A673 (cell line): Measurements from ENCODE around the gene SNRPD2. TPM values are rescaled to one million over a fixed set of nuclear protein-coding genes. Genes with fewer than 3 reads are reported as not detected.

Experiments used
- BruUV-seq: library from RNA; stranded (reverse); fragments of 400-500 nt; replicated peaks from 2 replicates; lab custom pipeline; 2021; lab: Mats Ljungman, UMichigan
- CTCF ChIA-PET: fragments of 300-600 bp; sonication (Branson Sonifier 250); formaldehyde crosslinking; loops from one replicate; lab custom pipeline; 2022; ENCODE audit warnings: antibody characterized with exemption; lab: Charles Lee
- POLR2A ChIA-PET: fragments of 300-600 bp; sonication (Branson Sonifier 250); formaldehyde crosslinking; loops from one replicate; lab custom pipeline; 2022; ENCODE audit warnings: antibody characterized with exemption; ENCODE audit not compliant: low non-redundant PET; lab: Charles Lee
- DNase-seq: peaks from one replicate; pipeline ENCODE4 v3.0.0-alpha.2; 2015; ENCODE audit warnings: low spot score
- H3K27ac ChIP-seq: fragments of 200-600 bp; sonication (generic); 2 replicates; pipeline ENCODE4 v1.5.1; 2016; ENCODE audit warnings: mixed run types, low read depth, mild to moderate bottlenecking, mixed read lengths, antibody characterized with exemption, low read length; ENCODE audit not compliant: poor library complexity, severe bottlenecking
- H3K27me3 ChIP-seq: fragments of 200-600 bp; sonication (generic); replicated peaks from 2 replicates; pipeline ENCODE4 v1.6.1; 2017; ENCODE audit warnings: mixed run types, low read depth, mild to moderate bottlenecking, mixed read lengths, antibody characterized with exemption, low read length; ENCODE audit not compliant: insufficient read depth, poor library complexity
- H3K36me3 ChIP-seq: fragments of 200-600 bp; sonication (generic); 2 replicates; pipeline ENCODE4 v1.6.1; 2016; ENCODE audit warnings: mixed run types, mild to moderate bottlenecking, mixed read lengths, antibody characterized with exemption, low read length; ENCODE audit not compliant: insufficient read depth, poor library complexity, severe bottlenecking
- H3K4me1 ChIP-seq: fragments of 200-600 bp; sonication (generic); 2 replicates; pipeline ENCODE4 v1.6.1; 2017; ENCODE audit warnings: mixed run types, mild to moderate bottlenecking, mixed read lengths, antibody characterized with exemption, low read length; ENCODE audit not compliant: insufficient read depth, poor library complexity, severe bottlenecking
- H3K4me3 ChIP-seq: fragments of 200-600 bp; sonication (generic); 2 replicates; pipeline ENCODE4 v1.5.1; 2016; ENCODE audit warnings: low read depth, mixed run types, mild to moderate bottlenecking, mixed read lengths, low read length; ENCODE audit not compliant: poor library complexity, severe bottlenecking
- H3K9me3 ChIP-seq: fragments of 200-600 bp; sonication (generic); 2 replicates; pipeline ENCODE4 v1.6.1; 2016; ENCODE audit warnings: mixed run types, low read depth, mild to moderate bottlenecking, mixed read lengths, antibody characterized with exemption, low read length; ENCODE audit not compliant: poor library complexity, severe bottlenecking
- EZH2 ChIP-seq: fragments of 200-600 bp; sonication (generic); IDR thresholded peaks from 2 replicates; pipeline ENCODE4 v1.6.1; 2017; ENCODE audit warnings: borderline replicate concordance, low read depth, mild to moderate bottlenecking, mixed read lengths, antibody characterized with exemption, low read length; ENCODE audit not compliant: poor library complexity, severe bottlenecking
- intact Hi-C: fragments of 100-400 bp; cut with micrococcal nuclease; formaldehyde crosslinking; loops from one replicate; pipeline ENCODE4 v1.10.0; 2022; ENCODE audit not compliant: unreplicated experiment
- total RNA-seq: library from RNA; stranded (reverse); gene quantifications from 2 replicates; pipeline ENCODE4 v1.2.3, GENCODE V29; 2021
- TF ChIP-seq, protein P1 (sequence below): fragments of 300-800, 200-600 bp; sonication (generic); conservative IDR thresholded peaks from 2 replicates; pipeline ENCODE4 v1.5.1; 2017; ENCODE audit warnings: low read depth, mild to moderate bottlenecking, antibody characterized with exemption, low read length, moderate library complexity, mixed read lengths

Gene SNRPD2
- total RNA-seq, 1 experiment from 2014 or later = 597 TPM

DNA sequence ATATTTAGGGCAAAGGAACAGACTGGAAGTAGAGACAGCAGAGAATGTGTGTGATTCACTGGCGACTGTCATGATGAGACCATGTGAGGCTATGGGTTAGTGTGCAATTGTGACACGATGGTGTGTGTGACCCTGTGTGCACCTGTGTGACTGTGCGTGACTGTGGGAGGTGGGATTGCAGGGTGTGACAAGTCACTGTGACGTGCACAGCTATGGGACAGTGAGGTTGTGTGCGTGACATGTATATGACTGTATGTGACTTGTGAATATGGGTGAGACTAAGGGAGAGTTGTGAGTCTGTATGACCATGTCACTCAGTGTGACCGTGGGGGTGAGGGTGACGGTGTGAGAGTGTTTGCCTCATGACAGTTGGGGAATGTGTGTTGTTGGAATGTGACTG is 27.2 kb downstream of the SNRPD2 start:
- Histone ChIP-seq H3K27me3 (no peaks in the 10 kb centered on the region), H3K4me1 (peaks cover 13% of the 10 kb centered on the region), H3K9me3 (no peaks in the 10 kb centered on the region), H3K4me3 (no peak overlapping the region), H3K27ac (no peak overlapping the region), H3K36me3 (no peaks in the 10 kb centered on the region)
- ChIA-PET POLR2A (no interaction called here), CTCF (no interaction called here)
- no TSS peak for BruUV-seq
- TF ChIP-seq EZH2 = no peak
- TF ChIP-seq, protein P1, sequence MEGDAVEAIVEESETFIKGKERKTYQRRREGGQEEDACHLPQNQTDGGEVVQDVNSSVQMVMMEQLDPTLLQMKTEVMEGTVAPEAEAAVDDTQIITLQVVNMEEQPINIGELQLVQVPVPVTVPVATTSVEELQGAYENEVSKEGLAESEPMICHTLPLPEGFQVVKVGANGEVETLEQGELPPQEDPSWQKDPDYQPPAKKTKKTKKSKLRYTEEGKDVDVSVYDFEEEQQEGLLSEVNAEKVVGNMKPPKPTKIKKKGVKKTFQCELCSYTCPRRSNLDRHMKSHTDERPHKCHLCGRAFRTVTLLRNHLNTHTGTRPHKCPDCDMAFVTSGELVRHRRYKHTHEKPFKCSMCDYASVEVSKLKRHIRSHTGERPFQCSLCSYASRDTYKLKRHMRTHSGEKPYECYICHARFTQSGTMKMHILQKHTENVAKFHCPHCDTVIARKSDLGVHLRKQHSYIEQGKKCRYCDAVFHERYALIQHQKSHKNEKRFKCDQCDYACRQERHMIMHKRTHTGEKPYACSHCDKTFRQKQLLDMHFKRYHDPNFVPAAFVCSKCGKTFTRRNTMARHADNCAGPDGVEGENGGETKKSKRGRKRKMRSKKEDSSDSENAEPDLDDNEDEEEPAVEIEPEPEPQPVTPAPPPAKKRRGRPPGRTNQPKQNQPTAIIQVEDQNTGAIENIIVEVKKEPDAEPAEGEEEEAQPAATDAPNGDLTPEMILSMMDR = no peak
- DNase-seq = no peak
- intact Hi-C loops = no loop called here

DNA sequence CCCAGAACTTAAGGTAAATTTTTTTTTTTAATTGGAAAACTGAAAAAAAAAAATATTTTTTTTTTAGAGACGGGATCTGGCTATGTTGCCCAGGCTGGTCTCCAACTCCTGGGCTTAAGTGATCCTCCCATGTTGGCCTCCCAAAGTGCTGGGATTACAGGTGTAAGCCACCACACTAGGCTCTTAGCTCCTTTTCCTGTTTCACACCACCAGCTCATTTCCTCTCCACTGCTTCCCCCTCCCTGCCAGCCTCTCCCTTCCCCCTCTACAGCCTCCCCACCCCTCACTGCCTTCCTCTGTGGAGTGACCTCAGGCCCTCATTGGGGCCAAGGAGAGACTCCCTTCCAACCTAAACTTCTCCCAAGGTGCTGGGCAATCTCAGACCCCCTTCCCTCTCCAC is 28.0 kb downstream of the SNRPD2 start:
- Histone ChIP-seq H3K4me1 (peaks cover 8% of the 10 kb centered on the region), H3K9me3 (no peaks in the 10 kb centered on the region), H3K27me3 (no peaks in the 10 kb centered on the region), H3K36me3 (no peaks in the 10 kb centered on the region), H3K27ac (no peak overlapping the region), H3K4me3 (no peak overlapping the region)
- TF ChIP-seq, protein P1 = no peak
- no peak for TF ChIP-seq EZH2
- CTCF ChIA-PET = no interaction called here
- intact Hi-C loops = no loop called here
- BruUV-seq = no TSS peak
- POLR2A ChIA-PET = interaction anchor here (0.6 kb wide), 1 partner anchor 230 kb away, joined by 7 read pairs; no protein-coding TSS in a partner anchor
- DNase-seq = no peak

DNA sequence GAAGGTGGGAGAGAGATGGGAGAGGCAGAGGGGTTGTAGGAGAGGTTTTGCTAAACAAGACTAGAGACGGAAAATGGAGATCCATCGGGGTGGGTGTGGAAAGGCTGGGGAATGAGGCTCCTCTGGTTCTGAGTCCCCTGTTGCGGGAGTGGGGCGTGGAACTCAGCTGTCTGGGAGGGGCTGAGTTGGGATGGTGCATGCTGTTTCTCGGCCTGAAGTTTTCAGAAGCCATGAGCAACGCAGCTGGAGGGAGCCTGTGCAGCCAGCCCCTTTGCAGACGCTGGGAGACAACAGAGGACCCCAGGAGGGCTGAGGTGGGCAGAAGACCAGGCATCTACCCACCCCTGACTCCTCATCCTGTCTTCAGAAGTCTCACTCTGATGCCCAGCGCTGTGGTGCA is 31.1 kb downstream of the SNRPD2 start:
- POLR2A ChIA-PET = no interaction called here
- CTCF ChIA-PET = no interaction called here
- BruUV-seq = no TSS peak
- Histone ChIP-seq H3K4me1 (no peaks in the 10 kb centered on the region), H3K27me3 (no peaks in the 10 kb centered on the region), H3K4me3 (no peak overlapping the region), H3K27ac (no peak overlapping the region), H3K36me3 (no peaks in the 10 kb centered on the region), H3K9me3 (no peaks in the 10 kb centered on the region)
- TF ChIP-seq EZH2 = no peak
- TF ChIP-seq, protein P1 = no peak
- no peak for DNase-seq
- intact Hi-C loops = no loop called here
